NCI-H226 (cell line): ENCODE data around the gene GPR156.
"Not testable (repeated sequence)": the region's sequence is repeated elsewhere in the genome, so short reads cannot be mapped to it uniquely, and the experiment has no call there.

Source experiments
- DNase-seq: peaks from one replicate; pipeline ENCODE4 v3.0.0-alpha.2; 2015

GPR156 gene

DNA sequence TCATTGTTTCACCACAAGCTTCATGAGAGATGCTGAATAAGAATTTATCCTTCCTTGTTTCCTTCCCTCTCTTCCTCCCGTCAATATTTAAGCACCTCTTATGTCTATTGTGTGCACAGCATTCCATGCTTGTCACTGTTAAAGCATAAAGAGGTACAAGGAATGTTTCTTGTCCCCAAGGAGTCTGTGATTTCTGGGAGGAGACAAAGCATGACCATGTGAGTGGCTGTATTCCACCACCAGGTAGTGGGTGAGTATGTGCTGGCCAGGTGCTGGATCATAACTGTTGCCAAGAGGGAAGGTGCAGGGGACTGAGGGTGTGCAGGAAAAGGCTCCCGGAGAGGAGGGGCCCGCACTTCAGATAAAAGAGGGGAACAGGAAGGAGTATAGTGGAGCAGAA, 127.9 kb downstream of the GPR156 start:
- no peak for DNase-seq

- DNase-seq = no peak
Measured at GRCh38 chr3:120156699-120157098, 128.3 kb downstream of the GPR156 start.

DNA sequence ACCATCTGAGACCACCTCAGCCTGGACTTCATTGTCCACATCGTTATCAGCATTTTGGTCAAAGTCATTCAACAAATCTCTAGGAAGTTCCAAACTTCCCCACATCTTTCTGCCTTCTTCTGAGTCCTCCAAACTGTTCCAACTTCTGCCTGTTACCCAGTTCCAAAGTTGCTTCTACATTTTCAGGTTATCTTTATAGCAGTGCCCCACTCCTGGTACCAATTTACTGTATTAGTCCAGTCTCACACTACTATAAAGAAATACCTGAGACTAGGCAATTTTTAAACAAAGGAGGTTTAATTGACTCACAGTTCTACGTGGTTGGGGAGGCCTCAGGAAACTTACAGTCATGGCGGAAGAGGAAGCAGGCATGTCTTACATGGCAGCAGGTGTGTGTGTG, 129.3 kb downstream of the GPR156 start:
- DNase-seq = not testable (repeated sequence)

GRCh38 chr3:120155108-120155507, 129.9 kb downstream of the GPR156 start:
- no peak for DNase-seq

DNA sequence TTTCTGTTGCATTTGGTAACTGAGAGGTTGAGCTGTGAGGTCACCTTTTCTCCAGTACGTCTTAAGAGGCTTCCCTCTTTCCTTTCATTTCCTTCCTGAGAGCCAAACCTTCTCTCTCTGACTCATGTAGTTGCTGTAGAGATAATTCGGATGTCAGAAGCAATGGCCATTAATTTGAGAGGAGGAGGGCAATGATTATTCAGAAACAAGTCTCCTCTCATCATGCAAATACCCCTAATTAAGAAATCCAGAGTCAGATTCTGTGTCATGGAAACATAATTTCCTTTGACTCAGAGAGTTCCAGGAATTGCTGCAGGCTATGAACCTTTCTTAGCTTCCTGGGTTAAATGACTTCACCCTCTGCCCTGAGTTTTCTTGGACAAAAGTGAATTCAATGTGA, 131.7 kb downstream of the GPR156 start:
- peak; percentile 71 for DNase-seq

DNA sequence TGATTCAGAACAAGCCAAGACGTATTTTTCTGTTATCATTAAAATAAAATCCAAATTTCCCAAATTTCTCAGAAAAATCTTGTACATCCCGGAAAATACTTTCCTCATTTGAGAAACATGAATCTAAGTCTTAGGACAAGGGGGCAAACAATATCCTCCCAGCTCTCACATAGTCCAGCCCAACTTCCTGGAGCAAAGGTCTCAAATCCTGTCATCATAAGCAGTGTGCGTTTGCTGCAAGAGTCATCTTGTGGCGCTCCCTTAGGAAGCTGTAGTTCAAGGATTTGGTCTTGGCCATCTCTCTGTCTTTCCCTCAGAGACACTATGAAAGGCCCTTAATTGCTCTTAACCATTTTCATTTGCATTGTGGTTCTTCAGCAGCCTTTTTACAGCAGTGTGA, 133.2 kb downstream of the GPR156 start:
- no peak for DNase-seq

- no peak for DNase-seq
Measured at GRCh38 chr3:120148187-120148949, 136.7 kb downstream of the GPR156 start.

DNA sequence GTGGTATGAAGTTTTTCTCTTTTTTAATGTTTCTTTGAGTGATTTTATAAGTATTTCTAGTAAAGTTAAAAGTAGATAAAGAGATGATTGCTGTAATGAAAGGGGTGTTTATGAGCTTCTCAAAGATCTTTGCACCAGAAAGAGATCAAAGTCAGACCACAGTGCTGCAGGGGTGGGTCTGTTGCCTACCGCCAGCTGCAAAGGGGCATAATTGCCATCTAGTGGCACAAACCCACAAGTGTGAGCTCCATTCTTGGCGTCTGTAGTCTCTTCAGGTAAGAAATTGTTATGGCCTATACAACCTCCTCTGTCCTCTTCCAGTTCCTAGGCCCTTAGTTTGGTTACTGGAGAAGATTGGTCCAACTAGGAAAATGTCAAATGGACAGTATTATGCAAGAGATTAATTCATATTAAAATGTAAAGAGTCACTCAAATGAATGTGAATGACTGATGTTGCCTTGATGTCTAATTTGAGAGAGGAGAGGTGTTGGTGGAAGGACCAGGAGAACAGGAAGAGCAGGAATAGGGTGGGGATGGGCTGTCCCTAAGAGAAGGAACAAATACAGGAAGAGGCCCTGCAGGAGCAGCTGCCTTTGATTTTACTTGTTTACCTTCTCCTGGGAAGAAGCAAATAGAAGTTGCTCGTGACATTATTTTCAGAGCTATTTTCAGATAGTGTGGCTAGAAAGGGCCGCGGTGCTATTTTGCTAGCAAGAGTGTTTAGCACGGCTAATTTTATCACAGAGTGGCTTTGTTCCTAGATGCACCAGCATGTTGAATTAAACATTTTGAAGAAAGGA, 137.8 kb downstream of the GPR156 start:
- no peak for DNase-seq

GRCh38 chr3:120145542-120146285, 139.3 kb downstream of the GPR156 start:
- peak; percentile 76 for DNase-seq

- peak; percentile 82 for DNase-seq
Measured at GRCh38 chr3:120144267-120144666, 140.8 kb downstream of the GPR156 start.

DNA sequence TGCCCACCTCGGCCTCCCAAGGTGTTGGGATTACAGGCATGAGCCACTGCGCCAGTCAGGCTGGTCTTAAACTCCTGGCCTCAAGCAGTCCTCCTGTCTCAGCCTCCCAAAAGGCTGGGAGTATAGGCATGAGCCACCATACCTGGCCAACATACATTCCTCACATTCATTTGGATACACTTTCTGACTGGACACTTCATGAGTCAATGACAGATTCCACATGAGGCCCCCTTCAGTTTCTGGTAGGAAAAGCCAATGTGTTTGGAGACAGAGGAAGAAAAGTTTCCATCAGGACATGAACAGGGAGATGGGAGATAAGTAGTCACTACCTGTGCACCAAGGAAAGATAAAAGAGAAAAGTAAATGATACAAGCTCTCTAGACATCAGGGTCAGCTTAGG, 141.3 kb downstream of the GPR156 start:
- peak; percentile 1 for DNase-seq

- DNase-seq = no peak
Measured at GRCh38 chr3:120142236-120142635, 142.8 kb downstream of the GPR156 start.

- no peak for DNase-seq
Measured at GRCh38 chr3:120140098-120140742, 144.8 kb downstream of the GPR156 start.

DNA sequence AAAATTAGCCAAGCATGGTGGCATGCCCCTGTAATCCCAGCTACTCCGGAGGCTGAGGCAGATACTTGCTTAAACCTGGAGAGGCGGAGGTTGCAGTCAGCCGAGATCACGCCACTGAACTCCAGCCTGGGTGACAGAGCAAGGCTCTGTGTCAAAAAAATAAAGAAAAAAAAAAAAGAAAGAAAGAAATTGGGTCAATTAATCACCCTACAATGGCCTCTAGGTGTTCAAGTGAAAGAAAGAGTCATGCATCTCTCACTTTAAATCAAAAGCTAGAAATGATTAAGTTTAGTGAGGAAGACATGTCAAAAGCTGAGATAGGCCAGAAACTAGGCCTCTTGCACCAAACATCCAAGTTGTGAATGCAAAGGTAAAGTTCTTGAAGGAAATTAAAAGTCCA, 145.9 kb downstream of the GPR156 start:
- DNase-seq = no peak

- DNase-seq = no peak
Measured at GRCh38 chr3:120137548-120137947, 147.5 kb downstream of the GPR156 start.

- no peak for DNase-seq
Measured at GRCh38 chr3:120130656-120131055, 154.4 kb downstream of the GPR156 start.

DNA sequence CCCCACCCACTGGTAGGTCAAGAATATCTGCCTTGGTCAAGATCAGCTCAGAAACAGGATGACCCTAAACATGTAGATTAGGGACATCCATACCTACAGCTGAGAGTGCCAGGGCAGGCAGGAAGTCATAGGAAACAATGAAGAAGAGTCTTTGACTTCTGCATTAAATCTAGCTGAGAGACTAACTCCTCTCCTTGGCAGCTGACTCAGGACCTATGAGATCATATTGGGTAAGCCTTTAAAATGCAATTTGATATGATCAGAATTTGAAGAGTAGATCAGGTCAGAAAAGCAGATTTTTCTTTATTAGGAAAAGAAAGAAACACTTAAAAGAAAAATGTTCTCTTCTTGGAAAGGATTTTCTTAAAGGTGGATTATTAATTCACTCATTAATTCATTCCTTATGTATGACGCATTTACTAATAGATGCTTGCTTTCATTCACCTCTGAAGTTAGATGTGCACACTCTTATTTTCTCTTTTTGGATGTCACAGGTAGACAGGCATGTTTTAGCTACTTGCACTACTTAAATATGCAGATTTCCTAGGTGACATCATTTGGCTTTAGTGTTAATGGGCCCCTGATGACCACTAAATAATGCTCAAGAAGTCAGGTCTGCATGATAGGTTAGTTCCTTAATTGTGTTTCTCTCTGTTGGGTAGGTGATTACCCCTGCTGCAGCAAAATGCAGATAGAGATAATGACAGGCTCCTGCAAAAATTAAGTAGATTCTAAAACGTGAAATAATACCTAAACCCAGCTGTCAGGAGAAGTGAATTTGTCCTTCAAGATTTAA, 155.1 kb downstream of the GPR156 start:
- DNase-seq = peak; percentile 6

DNA sequence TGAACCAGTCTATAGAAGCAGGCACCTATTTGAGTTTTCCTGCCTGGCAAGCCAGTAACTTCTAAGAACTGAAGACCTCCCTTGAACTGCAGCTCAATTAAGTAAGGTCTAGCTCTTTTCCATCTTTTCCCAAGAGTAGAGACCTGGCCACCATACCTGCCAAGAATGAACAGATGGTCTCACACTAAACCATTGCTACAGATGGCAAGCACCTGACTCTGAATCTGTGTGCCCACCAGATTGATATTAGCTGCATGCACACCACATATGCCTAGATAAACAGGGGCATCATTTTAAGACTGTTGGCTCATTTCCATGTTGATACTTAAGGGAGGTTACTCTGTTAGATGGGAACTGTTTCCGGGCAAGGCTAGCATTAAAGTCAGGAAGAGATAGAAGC, 156.0 kb downstream of the GPR156 start:
- DNase-seq = no peak

DNA sequence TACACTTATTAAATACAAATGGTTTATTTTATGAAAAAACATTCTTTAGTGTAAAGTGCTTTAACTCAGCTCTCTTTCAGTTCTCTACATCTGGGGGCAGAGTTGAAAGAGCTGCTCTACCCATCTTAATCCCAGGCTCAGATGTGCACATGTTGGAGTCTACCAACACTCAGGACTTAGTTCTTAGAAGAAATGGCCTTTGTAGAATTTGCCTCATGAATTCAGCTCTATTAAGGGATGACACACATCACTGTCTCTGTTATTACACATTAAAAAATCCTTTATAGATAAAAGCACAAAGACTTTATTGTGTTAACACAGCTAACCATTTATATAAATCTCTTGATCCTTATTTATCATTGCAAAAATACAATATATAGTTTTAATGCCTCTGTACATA, 159.0 kb downstream of the GPR156 start:
- DNase-seq = no peak

GRCh38 chr3:120119846-120120510, 165.0 kb downstream of the GPR156 start:
- no peak for DNase-seq
